Activated CD4-positive, alpha-beta memory T cell treated with anti-CD3 and anti-CD28 coated beads, Interleukin-2, amount 10 ng/mL, durations not matched to agents 7 days and 5 days (primary cell): ENCODE measurements around the gene BMP8A. TPM values are rescaled to one million over a fixed set of nuclear protein-coding genes. Genes with fewer than 3 reads are reported as not detected.
"Not testable (repeated sequence)": the region's sequence is repeated elsewhere in the genome, so short reads cannot be mapped to it uniquely, and the experiment has no call there.

Source experiments
- CTCF ChIA-PET: fragments of 350-600 bp; sonication (Branson Sonifier 250); formaldehyde crosslinking; loops from one replicate; lab custom pipeline; 2021; ENCODE audit warnings: antibody characterized with exemption, inconsistent platforms; lab: Charles Lee
- POLR2A ChIA-PET: fragments of 350-600 bp; sonication (Branson Sonifier 250); formaldehyde crosslinking; loops from one replicate; lab custom pipeline; 2021; ENCODE audit warnings: antibody characterized with exemption; lab: Charles Lee
- DNase-seq: peaks from one replicate; pipeline ENCODE4 v3.0.0-alpha.2; 2020
- H3K27ac Mint-ChIP-seq: one replicate; pipeline ENCODE4 v1.8.0; 2021; ENCODE audit warnings: mild to moderate bottlenecking, mixed read lengths
- H3K27me3 Mint-ChIP-seq: one replicate; pipeline ENCODE4 v1.8.0; 2021; ENCODE audit warnings: mixed read lengths
- H3K36me3 Mint-ChIP-seq: one replicate; pipeline ENCODE4 v1.8.0; 2021; ENCODE audit warnings: low read depth, mixed read lengths
- H3K4me1 Mint-ChIP-seq: one replicate; pipeline ENCODE4 v1.8.0; 2021; ENCODE audit warnings: mixed read lengths
- H3K4me3 Mint-ChIP-seq: one replicate; pipeline ENCODE4 v1.8.0; 2021; ENCODE audit warnings: mild to moderate bottlenecking, mixed read lengths
- H3K9me3 Mint-ChIP-seq: one replicate; pipeline ENCODE4 v1.8.0; 2021; ENCODE audit warnings: mixed read lengths
- total RNA-seq, 2 experiments: library from RNA; stranded (reverse); gene quantifications; one replicate each; pipeline ENCODE4 v1.2.3, GENCODE V29; 2021

BMP8A gene
- total RNA-seq, 2 experiments from 2014 or later: not detected

DNA sequence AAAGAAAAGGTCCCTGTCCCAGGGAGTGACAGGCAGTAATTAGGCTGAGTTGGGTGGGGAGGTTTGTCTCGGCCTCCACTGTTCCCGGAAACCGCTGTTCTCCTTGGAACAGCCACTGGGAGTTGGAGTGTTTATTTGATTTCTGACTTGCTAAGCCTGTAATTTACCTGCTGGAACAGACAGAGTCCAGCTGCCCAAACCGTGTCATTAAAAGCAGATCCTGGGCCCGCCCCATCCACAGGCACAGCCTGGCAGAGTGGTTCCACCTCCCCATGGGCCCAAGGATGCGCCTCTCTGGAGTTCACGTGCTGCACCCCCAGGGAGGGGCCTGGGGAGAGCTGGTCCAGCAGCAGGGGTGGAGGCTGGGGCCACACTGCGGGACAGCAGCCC is 35.7 kb downstream of the BMP8A start:
- H3K4me3 Mint-ChIP-seq, CTCF ChIA-PET, H3K27me3 Mint-ChIP-seq, H3K27ac Mint-ChIP-seq, DNase-seq, H3K9me3 Mint-ChIP-seq, POLR2A ChIA-PET: not testable (repeated sequence)
- Mint-ChIP-seq H3K4me1 (peaks cover 21% of the 10 kb centered on the region), H3K36me3 (peaks cover 11% of the 10 kb centered on the region)

DNA sequence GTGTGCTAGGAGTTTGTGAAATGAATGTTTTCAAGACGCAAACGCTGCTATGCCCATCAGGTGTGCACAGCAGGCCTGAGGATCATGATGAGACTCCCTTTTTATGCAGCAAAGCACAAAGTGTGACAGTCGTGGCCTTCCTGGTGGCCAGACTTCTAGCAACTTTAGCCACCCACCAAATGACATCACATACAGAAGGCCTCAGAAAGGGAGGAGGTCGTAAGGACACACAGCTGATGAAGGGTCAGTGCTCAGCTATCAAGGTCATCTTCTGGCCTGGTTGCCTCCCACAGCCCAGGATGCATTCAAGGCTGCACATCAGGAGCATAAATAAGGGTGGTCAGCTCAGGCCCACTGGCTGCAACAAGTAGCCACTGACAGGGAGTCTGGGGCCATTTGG is 36.6 kb downstream of the BMP8A start:
- H3K4me3 Mint-ChIP-seq: no peak overlapping the region
- CTCF ChIA-PET: no interaction called here
- no peak for DNase-seq
- POLR2A ChIA-PET: no interaction called here
- H3K4me1 Mint-ChIP-seq: peaks cover 21% of the 10 kb centered on the region
- no peaks in the 10 kb centered on the region for H3K9me3 Mint-ChIP-seq
- no peaks in the 10 kb centered on the region for H3K27me3 Mint-ChIP-seq
- H3K27ac Mint-ChIP-seq: no peak overlapping the region
- peaks cover 12% of the 10 kb centered on the region for H3K36me3 Mint-ChIP-seq

- H3K4me1 Mint-ChIP-seq: peaks cover 12% of the 10 kb centered on the region
- CTCF ChIA-PET: no interaction called here
- H3K27ac Mint-ChIP-seq: no peak overlapping the region
- H3K27me3 Mint-ChIP-seq: no peaks in the 10 kb centered on the region
- POLR2A ChIA-PET: no interaction called here
- no peak overlapping the region for H3K4me3 Mint-ChIP-seq
- H3K36me3 Mint-ChIP-seq: peaks cover 12% of the 10 kb centered on the region
- DNase-seq: no peak
- H3K9me3 Mint-ChIP-seq: no peaks in the 10 kb centered on the region
These were observed 38.6 kb downstream of the BMP8A start for GRCh38 chr1:39529901-39530535.

- H3K9me3 Mint-ChIP-seq: no peaks in the 10 kb centered on the region
- peaks cover 12% of the 10 kb centered on the region for H3K36me3 Mint-ChIP-seq
- ChIA-PET CTCF (interaction anchor here (0.6 kb wide), 1 partner anchor 76 kb away, joined by 4 read pairs; no protein-coding TSS in a partner anchor), POLR2A (interaction anchor here (0.6 kb wide), 1 partner anchor 341 kb away, joined by 3 read pairs; no protein-coding TSS in a partner anchor)
- DNase-seq: no peak
- H3K4me3 Mint-ChIP-seq: no peak overlapping the region
- H3K4me1 Mint-ChIP-seq: peaks cover 2% of the 10 kb centered on the region
- no peaks in the 10 kb centered on the region for H3K27me3 Mint-ChIP-seq
- no peak overlapping the region for H3K27ac Mint-ChIP-seq
These were observed 40.1 kb downstream of the BMP8A start for GRCh38 chr1:39531526-39531925.

- Mint-ChIP-seq H3K4me3 (no peak overlapping the region), H3K27me3 (no peaks in the 10 kb centered on the region), H3K4me1 (no peaks in the 10 kb centered on the region), H3K27ac (no peak overlapping the region), H3K9me3 (no peaks in the 10 kb centered on the region), H3K36me3 (peaks cover 7% of the 10 kb centered on the region)
- ChIA-PET CTCF (interaction anchor here (0.6 to 1.2 kb wide), 2 partner anchors 20 to 435 kb away, joined by 4 to 5 read pairs; no protein-coding TSS in a partner anchor), POLR2A (interaction anchor here (0.8 kb wide), 1 partner anchor 198 kb away, joined by 3 read pairs; no protein-coding TSS in a partner anchor)
- DNase-seq: no peak
These were observed 42.0 kb downstream of the BMP8A start for GRCh38 chr1:39533442-39533841.

DNA sequence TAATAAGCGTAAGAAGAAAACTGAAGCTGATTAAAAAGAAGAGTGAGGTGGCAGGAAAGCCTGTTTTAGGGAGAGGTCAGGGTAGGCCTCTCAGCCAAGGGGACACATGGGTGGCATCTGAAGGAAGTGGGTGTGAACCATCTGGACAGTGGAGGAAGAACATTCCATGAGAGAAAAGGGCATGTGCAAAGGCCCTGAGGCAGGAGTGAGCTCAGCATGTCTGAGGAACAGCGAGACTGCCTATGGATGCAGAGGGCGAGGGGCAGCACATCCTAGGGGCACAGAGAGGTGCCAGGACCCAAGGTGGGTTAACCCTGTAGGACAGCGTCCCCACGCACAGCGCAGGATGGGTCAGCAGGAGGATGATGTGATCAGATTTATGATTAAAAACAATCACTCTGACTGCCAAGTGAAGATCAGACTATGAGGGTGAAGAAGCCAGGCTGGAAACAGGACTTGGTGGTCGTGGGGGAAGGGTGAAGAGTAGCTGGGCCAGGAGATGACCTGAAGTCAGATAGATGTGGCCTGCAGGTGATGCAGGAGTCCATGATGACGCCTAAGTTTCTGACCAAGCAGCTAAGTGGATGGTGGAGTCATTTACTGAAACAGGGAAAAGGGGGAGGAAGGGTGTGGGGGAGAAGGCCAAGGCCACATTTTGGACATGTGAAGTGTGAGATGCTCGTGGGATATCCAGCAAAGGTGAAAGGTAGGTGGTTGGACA is 47.3 kb downstream of the BMP8A start:
- no peak for DNase-seq
- Mint-ChIP-seq H3K27ac (no peak overlapping the region), H3K4me3 (no peak overlapping the region), H3K36me3 (peaks cover 9% of the 10 kb centered on the region), H3K9me3 (no peaks in the 10 kb centered on the region), H3K27me3 (no peaks in the 10 kb centered on the region), H3K4me1 (peaks cover 7% of the 10 kb centered on the region)
- ChIA-PET CTCF (interaction anchor here (0.6 to 3.1 kb wide), 27 partner anchors 11 to 444 kb away, joined by 3 to 17 read pairs (median 3); partner anchors contain the start of gene BMP8A), POLR2A (no interaction called here)

GRCh38 chr1:39539252-39539790 is 47.9 kb downstream of the BMP8A start:
- H3K27ac Mint-ChIP-seq: no peak overlapping the region
- POLR2A ChIA-PET: no interaction called here
- no peak overlapping the region for H3K4me3 Mint-ChIP-seq
- peaks cover 9% of the 10 kb centered on the region for H3K36me3 Mint-ChIP-seq
- peaks cover 7% of the 10 kb centered on the region for H3K4me1 Mint-ChIP-seq
- DNase-seq: peak; percentile 62
- H3K27me3 Mint-ChIP-seq: no peaks in the 10 kb centered on the region
- H3K9me3 Mint-ChIP-seq: no peaks in the 10 kb centered on the region
- CTCF ChIA-PET: interaction anchor here (0.6 to 3.1 kb wide), 24 partner anchors 10 to 444 kb away, joined by 3 to 17 read pairs (median 3); partner anchors contain the start of gene BMP8A

GRCh38 chr1:39540504-39541031 is 49.1 kb downstream of the BMP8A start:
- Mint-ChIP-seq H3K4me1 (peaks cover 7% of the 10 kb centered on the region), H3K4me3 (no peak overlapping the region), H3K36me3 (peaks cover 15% of the 10 kb centered on the region), H3K27ac (no peak overlapping the region), H3K27me3 (no peaks in the 10 kb centered on the region), H3K9me3 (no peaks in the 10 kb centered on the region)
- no peak for DNase-seq
- POLR2A ChIA-PET: no interaction called here
- CTCF ChIA-PET: interaction anchor here (0.6 to 2.8 kb wide), 4 partner anchors 34 to 442 kb away, joined by 3 to 12 read pairs (median 3); no protein-coding TSS in a partner anchor

GRCh38 chr1:39542924-39543323 is 51.5 kb downstream of the BMP8A start:
- CTCF ChIA-PET: interaction anchor here (2.8 kb wide), 1 partner anchor 444 kb away, joined by 12 read pairs; no protein-coding TSS in a partner anchor
- POLR2A ChIA-PET: no interaction called here

GRCh38 chr1:39544327-39544726 is 52.9 kb downstream of the BMP8A start:
- Mint-ChIP-seq H3K9me3 (no peaks in the 10 kb centered on the region), H3K4me3 (no peak overlapping the region), H3K36me3 (peaks cover 19% of the 10 kb centered on the region), H3K4me1 (no peaks in the 10 kb centered on the region), H3K27ac (no peak overlapping the region), H3K27me3 (no peaks in the 10 kb centered on the region)
- POLR2A ChIA-PET: no interaction called here
- CTCF ChIA-PET: interaction anchor here (0.7 kb wide), 1 partner anchor 80 kb away, joined by 4 read pairs; no protein-coding TSS in a partner anchor
- DNase-seq: no peak

More at GRCh38 chr1:39542924-39543323, 51.5 kb downstream of the BMP8A start:
- peaks cover 7% of the 10 kb centered on the region for H3K4me1 Mint-ChIP-seq
- DNase-seq: no peak
- no peak overlapping the region for H3K4me3 Mint-ChIP-seq
- H3K36me3 Mint-ChIP-seq: peaks cover 22% of the 10 kb centered on the region
- no peaks in the 10 kb centered on the region for H3K27me3 Mint-ChIP-seq
- H3K27ac Mint-ChIP-seq: no peak overlapping the region
- no peaks in the 10 kb centered on the region for H3K9me3 Mint-ChIP-seq

DNA sequence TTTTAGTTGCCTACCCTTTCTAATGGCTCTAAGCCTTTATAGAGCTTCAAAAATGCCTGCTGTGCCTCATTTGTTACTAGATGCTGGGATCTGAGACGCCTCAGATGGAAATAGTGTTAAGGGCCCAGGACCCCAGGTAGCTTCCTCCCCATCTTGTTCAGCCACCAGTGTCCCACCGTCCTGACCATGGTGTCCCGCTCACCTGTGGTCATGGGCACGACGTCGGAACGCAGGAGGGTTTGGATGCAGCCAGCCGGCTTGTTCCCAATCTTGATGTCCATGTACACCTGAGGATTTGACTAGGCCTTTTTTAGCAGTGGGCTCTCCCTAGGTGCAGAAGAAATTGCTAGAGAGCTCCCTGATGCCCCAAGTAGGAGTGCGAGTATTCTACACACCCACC is 54.1 kb downstream of the BMP8A start:
- Mint-ChIP-seq H3K36me3 (peaks cover 17% of the 10 kb centered on the region), H3K4me3 (no peak overlapping the region), H3K4me1 (no peaks in the 10 kb centered on the region), H3K9me3 (no peaks in the 10 kb centered on the region), H3K27me3 (no peaks in the 10 kb centered on the region), H3K27ac (no peak overlapping the region)
- POLR2A ChIA-PET: interaction anchor here (0.8 kb wide), 1 partner anchor 16 kb away, joined by 3 read pairs; no protein-coding TSS in a partner anchor
- DNase-seq: no peak
- CTCF ChIA-PET: no interaction called here

DNA sequence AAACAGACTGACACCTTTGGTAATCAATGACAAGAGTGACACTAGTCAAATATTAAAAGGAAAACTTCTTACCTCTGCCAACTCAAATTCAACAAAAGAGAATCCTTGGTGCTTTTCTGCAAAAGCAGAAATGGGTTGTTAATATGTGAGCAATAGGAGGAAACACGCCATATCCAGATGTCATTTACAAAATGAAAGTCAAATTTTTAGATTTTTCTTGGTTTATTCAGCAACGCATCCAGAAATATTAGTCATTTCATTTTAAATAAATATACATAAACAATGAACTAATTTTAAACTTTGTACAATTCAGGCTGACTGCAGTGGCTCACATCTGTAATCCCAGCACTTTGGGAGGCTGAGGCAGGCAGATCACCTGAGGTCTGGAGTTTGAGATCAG is 62.8 kb downstream of the BMP8A start:
- peaks cover 12% of the 10 kb centered on the region for H3K4me1 Mint-ChIP-seq
- H3K36me3 Mint-ChIP-seq: peaks cover 9% of the 10 kb centered on the region
- H3K27me3 Mint-ChIP-seq: no peaks in the 10 kb centered on the region
- CTCF ChIA-PET: no interaction called here
- H3K27ac Mint-ChIP-seq: no peak overlapping the region
- DNase-seq: no peak
- H3K9me3 Mint-ChIP-seq: no peaks in the 10 kb centered on the region
- no peak overlapping the region for H3K4me3 Mint-ChIP-seq
- POLR2A ChIA-PET: no interaction called here
